H1 (cell line): Measurements from ENCODE around the gene FITM1. TPM values are rescaled to one million over a fixed set of nuclear protein-coding genes. Genes with fewer than 3 reads are reported as not detected.

Experiments
- BRCA1 ChIP-seq: IDR thresholded peaks from 2 replicates; pipeline ENCODE4 v1.6.1; 2012; ENCODE audit warnings: low read depth, low read length, improper control_type of control experiment
- EZH2 ChIP-seq: fragments of 200-600 bp; sonication (generic); IDR thresholded peaks from 2 replicates; pipeline ENCODE4 v1.7.1; 2012; ENCODE audit warnings: low read depth, mild to moderate bottlenecking, moderate library complexity, low read length, inconsistent platforms; ENCODE audit not compliant: severe bottlenecking
- SAP30 ChIP-seq: fragments of 300-600 bp; sonication (generic); IDR thresholded peaks from 2 replicates; pipeline ENCODE4 v1.7.1; 2012; ENCODE audit warnings: low read length, moderate library complexity, mild to moderate bottlenecking, inconsistent platforms; ENCODE audit not compliant: insufficient read depth, insufficient replicate concordance
- TBP ChIP-seq: IDR thresholded peaks from 2 replicates; pipeline ENCODE4 v1.6.1; 2011; ENCODE audit warnings: low read depth, low read length, improper control_type of control experiment
- TCF12 ChIP-seq: IDR thresholded peaks from 2 replicates; pipeline ENCODE4 v1.6.1; 2011; ENCODE audit warnings: low read depth, mild to moderate bottlenecking, low read length
- polyA plus RNA-seq, 7 experiments: library from polyadenylated mRNA; depleted of rRNA in 3 of 7; stranded (reverse) in 5 of 7; unstranded in 2 of 7; fragments of >200 nt in 5 of 7; fragments of 200-250 nt in 2 of 7; gene quantifications; 1 replicate in 5 of 7; 2 replicates in 1 of 7; 4 replicates in 1 of 7; pipeline versions ENCODE4 v1.2.1 to v1.2.3, GENCODE V29; 2011 to 2013; ENCODE audit warnings: missing spikeins in 2 of 7, mixed read lengths in 2 of 7
- total RNA-seq: library from RNA; stranded (reverse); fragmentation: NEBNext Ultra II Directional; extraction: Animal tissue kit (Norgen Biotek cat#: 25700); gene quantifications from 2 replicates; pipeline ENCODE4 v1.2.1, GENCODE V29; 2021
- TF ChIP-seq, protein P1 (sequence below): IDR thresholded peaks from 2 replicates; pipeline ENCODE4 v1.6.1; 2011; ENCODE audit warnings: low read depth, mild to moderate bottlenecking, low read length; ENCODE audit not compliant: insufficient read depth

FITM1 gene
- total and polyA plus RNA-seq, 2 of the 8 experiments (the other 6 are each of a cell fraction or from before 2014, with no cell fraction given) = 0.53 to 0.76 TPM

DNA sequence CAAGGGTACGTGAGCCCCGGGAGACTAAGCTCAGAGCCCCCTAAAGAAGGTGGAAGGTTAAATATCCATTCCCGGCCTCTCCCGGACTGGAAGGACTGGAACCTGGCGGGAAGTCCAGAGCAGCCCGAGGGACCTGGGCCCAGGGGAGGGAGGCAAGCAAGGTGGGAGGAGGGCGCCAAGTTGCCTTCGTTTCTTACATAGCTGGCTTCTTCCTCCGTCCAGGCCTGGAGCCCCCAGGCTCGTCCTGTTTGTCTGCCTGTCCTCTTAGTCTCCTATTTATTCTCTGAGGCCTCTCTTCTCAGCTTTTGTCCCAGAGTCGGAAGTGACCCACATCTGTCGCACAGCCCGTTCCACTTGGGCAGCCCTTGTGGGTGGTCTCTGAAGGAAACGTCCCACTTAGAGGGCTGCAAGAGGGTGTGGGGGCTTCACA, 35.6 kb upstream of the FITM1 start (continued):
- TF ChIP-seq SAP30 (no peak), TBP (no peak), EZH2 (no peak), TCF12 (no peak), BRCA1 (no peak)
- TF ChIP-seq, protein P1, sequence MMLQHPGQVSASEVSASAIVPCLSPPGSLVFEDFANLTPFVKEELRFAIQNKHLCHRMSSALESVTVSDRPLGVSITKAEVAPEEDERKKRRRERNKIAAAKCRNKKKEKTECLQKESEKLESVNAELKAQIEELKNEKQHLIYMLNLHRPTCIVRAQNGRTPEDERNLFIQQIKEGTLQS = no peak
